WTC11 (cell line): ENCODE data around the gene CORO2B.

Experiments
- ATF6 ChIP-seq: sonication (generic); formaldehyde crosslinking; IDR thresholded peaks from 2 replicates; pipeline ENCODE4 v1.8.1; 2023; ENCODE audit warnings: mild to moderate bottlenecking, missing genetic modification reagents
- ESRRA ChIP-seq: sonication (generic); formaldehyde crosslinking; IDR thresholded peaks from 2 replicates; pipeline ENCODE4 v1.8.1; 2022; ENCODE audit warnings: mild to moderate bottlenecking, missing genetic modification reagents, borderline replicate concordance
- FOXJ3 ChIP-seq: sonication (generic); formaldehyde crosslinking; IDR thresholded peaks from 2 replicates; pipeline ENCODE4 v1.9.0; 2021; ENCODE audit warnings: missing genetic modification reagents, mild to moderate bottlenecking, borderline replicate concordance
- ZNF263 ChIP-seq: sonication (generic); formaldehyde crosslinking; IDR thresholded peaks from 2 replicates; pipeline ENCODE4 v1.8.1; 2022; ENCODE audit warnings: low read depth, mild to moderate bottlenecking, moderate library complexity, missing genetic modification reagents

- TF ChIP-seq FOXJ3 (CRISPR knock-in tag) = no peak
- no peak for TF ChIP-seq ZNF263 (CRISPR knock-in tag)
- no peak for TF ChIP-seq ATF6 (CRISPR knock-in tag)
- no peak for TF ChIP-seq ESRRA (CRISPR knock-in tag)
These were observed 108.4 kb downstream of the CORO2B start for GRCh38 chr15:68687136-68687735.
